Measurements from ENCODE around the gene RNH1.

DNA sequence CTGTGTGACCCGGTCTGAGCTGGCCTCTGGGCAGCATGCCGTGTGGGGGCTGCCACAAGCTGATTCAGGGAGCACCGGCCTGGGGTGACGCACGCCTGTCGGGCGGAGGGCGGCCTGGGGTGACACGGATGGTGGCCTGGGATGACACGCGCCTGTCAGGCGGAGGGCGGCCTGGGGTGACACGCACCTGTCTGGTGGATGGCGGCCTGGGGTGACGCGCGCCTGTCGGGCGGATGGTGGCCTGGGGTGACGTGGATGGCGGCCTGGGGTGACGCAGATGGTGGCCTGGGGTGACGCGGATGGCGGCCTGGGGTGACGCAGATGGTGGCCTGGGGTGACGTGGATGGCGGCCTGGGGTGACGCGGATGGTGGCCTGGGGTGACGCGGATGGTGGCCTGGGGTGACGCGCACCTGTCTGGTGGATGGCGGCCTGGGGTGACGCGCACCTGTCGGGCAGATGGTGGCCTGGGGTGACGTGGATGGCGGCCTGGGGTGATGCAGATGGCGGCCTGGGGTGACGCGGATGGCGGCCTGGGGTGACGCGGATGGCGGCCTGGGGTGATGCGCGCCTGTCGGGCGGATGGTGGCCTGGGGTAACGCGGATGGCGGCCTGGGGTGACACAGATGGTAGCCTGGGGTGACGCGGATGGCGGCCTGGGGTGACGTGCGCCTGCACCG lies 35.4 kb downstream of the RNH1 start:
- TF ChIP-seq EZH2 (IDR thresholded peaks at IDR 0.05; ENCODE audit: borderline replicate concordance, low read length), result no peak
- TF ChIP-seq, protein P1, sequence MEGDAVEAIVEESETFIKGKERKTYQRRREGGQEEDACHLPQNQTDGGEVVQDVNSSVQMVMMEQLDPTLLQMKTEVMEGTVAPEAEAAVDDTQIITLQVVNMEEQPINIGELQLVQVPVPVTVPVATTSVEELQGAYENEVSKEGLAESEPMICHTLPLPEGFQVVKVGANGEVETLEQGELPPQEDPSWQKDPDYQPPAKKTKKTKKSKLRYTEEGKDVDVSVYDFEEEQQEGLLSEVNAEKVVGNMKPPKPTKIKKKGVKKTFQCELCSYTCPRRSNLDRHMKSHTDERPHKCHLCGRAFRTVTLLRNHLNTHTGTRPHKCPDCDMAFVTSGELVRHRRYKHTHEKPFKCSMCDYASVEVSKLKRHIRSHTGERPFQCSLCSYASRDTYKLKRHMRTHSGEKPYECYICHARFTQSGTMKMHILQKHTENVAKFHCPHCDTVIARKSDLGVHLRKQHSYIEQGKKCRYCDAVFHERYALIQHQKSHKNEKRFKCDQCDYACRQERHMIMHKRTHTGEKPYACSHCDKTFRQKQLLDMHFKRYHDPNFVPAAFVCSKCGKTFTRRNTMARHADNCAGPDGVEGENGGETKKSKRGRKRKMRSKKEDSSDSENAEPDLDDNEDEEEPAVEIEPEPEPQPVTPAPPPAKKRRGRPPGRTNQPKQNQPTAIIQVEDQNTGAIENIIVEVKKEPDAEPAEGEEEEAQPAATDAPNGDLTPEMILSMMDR (conservative IDR thresholded peaks at IDR 0.05 in 1 of 2, IDR thresholded peaks at IDR 0.05 in 1 of 2; ENCODE audit: extremely low read depth in 1 of 2, insufficient read depth in 1 of 2, low read depth in 1 of 2, low read length in 2 of 2), result no peak
